Measurements from ENCODE around the gene ADAMTS13.

ADAMTS13 gene

GRCh38 chr9:133436681-133437080, 14.5 kb downstream of the ADAMTS13 start:
- Histone ChIP-seq H2AFZ (ENCODE audit: low read depth, low read length) (no peak overlapping the region), H3K4me1 (ENCODE audit: low read length) (peaks cover 8% of the 10 kb centered on the region; the same call in 1 of the 2 replicates), H3K9me3 (ENCODE audit: insufficient read depth, low read length) (no peaks in the 10 kb centered on the region), H3K36me3 (replicated peaks; ENCODE audit: low read depth, low read length) (no peaks in the 10 kb centered on the region), H3K79me2 (ENCODE audit: low read length) (no peaks in the 10 kb centered on the region), H3K9ac (ENCODE audit: low read length) (no peak overlapping the region), H3K27ac (ENCODE audit: low read length) (no peak overlapping the region), H4K20me1 (ENCODE audit: insufficient read depth, low read length) (no peaks in the 10 kb centered on the region), H3K4me2 (ENCODE audit: low read length) (no peak overlapping the region), H3K27me3 (ENCODE audit: low read depth, low read length) (no peaks in the 10 kb centered on the region), H3K4me3 (ENCODE audit: low read length) (no peak overlapping the region)
- TF ChIP-seq CTCF (IDR thresholded peaks at IDR 0.05; ENCODE audit: low read depth, low read length) (no peak), EZH2phosphoT487 (IDR thresholded peaks at IDR 0.05; ENCODE audit: low read depth) (no peak)

GRCh38 chr9:133437753-133438531, 15.8 kb downstream of the ADAMTS13 start:
- Histone ChIP-seq H3K4me1 (ENCODE audit: low read length) (peaks cover 8% of the 10 kb centered on the region; the same call in 1 of the 2 replicates), H3K9ac (ENCODE audit: low read length) (no peak overlapping the region), H3K27ac (ENCODE audit: low read length) (no peak overlapping the region), H3K27me3 (ENCODE audit: low read depth, low read length) (no peaks in the 10 kb centered on the region), H3K79me2 (ENCODE audit: low read length) (no peaks in the 10 kb centered on the region), H3K9me3 (ENCODE audit: insufficient read depth, low read length) (no peaks in the 10 kb centered on the region), H2AFZ (ENCODE audit: low read depth, low read length) (no peak overlapping the region), H3K4me3 (ENCODE audit: low read length) (0 out of 2 replicates have a peak overlapping the region, but pooled peaks have one; percentile 40), H4K20me1 (ENCODE audit: insufficient read depth, low read length) (no peaks in the 10 kb centered on the region), H3K4me2 (ENCODE audit: low read length) (peak overlapping the region; percentile 65), H3K36me3 (replicated peaks; ENCODE audit: low read depth, low read length) (no peaks in the 10 kb centered on the region)
- TF ChIP-seq CTCF (IDR thresholded peaks at IDR 0.05; ENCODE audit: low read depth, low read length): peak; percentile 54
- no peak for TF ChIP-seq EZH2phosphoT487 (IDR thresholded peaks at IDR 0.05; ENCODE audit: low read depth)

GRCh38 chr9:133439337-133439736, 17.2 kb downstream of the ADAMTS13 start:
- Histone ChIP-seq H3K27me3 (ENCODE audit: low read depth, low read length) (no peaks in the 10 kb centered on the region), H3K4me1 (ENCODE audit: low read length) (peaks cover 8% of the 10 kb centered on the region; the same call in 1 of the 2 replicates), H3K4me2 (ENCODE audit: low read length) (no peak overlapping the region)

More at GRCh38 chr9:133439337-133439736, 17.2 kb downstream of the ADAMTS13 start:
- TF ChIP-seq CTCF (IDR thresholded peaks at IDR 0.05; ENCODE audit: low read depth, low read length): no peak
- no peak for TF ChIP-seq EZH2phosphoT487 (IDR thresholded peaks at IDR 0.05; ENCODE audit: low read depth)
- Histone ChIP-seq H3K9ac (ENCODE audit: low read length) (no peak overlapping the region), H3K27ac (ENCODE audit: low read length) (no peak overlapping the region), H3K4me3 (ENCODE audit: low read length) (no peak overlapping the region), H4K20me1 (ENCODE audit: insufficient read depth, low read length) (no peaks in the 10 kb centered on the region), H3K36me3 (replicated peaks; ENCODE audit: low read depth, low read length) (no peaks in the 10 kb centered on the region), H3K79me2 (ENCODE audit: low read length) (no peaks in the 10 kb centered on the region), H2AFZ (ENCODE audit: low read depth, low read length) (no peak overlapping the region), H3K9me3 (ENCODE audit: insufficient read depth, low read length) (no peaks in the 10 kb centered on the region)

Measured in OCI-LY3 (cell line).